Esophagus squamous epithelium (tissue), 4 donors: ENCODE results near the gene P2RX6.

Experiments used
- CTCF ChIP-seq, 6 experiments: fragments of 450-650 bp in 4 of 6; fragments of 200-600 bp in 2 of 6; sonication (generic) in 2 of 6; IDR thresholded peaks; one replicate each; pipeline ENCODE4 v1.5.1; 2016 to 2019; ENCODE audit warnings: antibody characterized with exemption in 6 of 6, mild to moderate bottlenecking in 4 of 6, moderate library complexity in 4 of 6
- POLR2A ChIP-seq, 4 donors: fragments of 450-650 bp; IDR thresholded peaks; one replicate each; pipeline ENCODE4 v1.6.1; 2017; ENCODE audit warnings: antibody characterized with exemption in 4 of 4, mild to moderate bottlenecking in 4 of 4, moderate library complexity in 3 of 4

- no peak for TF ChIP-seq CTCF (IDR thresholded peaks at IDR 0.05)
- no peak for TF ChIP-seq POLR2A (IDR thresholded peaks at IDR 0.05)
Measured at GRCh38 chr22:20988573-20989322, 26.2 kb upstream of the P2RX6 start.
